LoVo (cell line): ENCODE results near the gene INHBB.
"Not testable (repeated sequence)": the region's sequence is repeated elsewhere in the genome, so short reads cannot be mapped to it uniquely, and the experiment has no call there.

Source experiments
- DNase-seq: peaks from one replicate; pipeline ENCODE4 v3.0.0-alpha.2; 2016; ENCODE audit warnings: low spot score

INHBB gene

GRCh38 chr2:120346026-120346666, at the start of gene INHBB:
INHBB (plus strand) TSS chr2:120346136; CDS start chr2:120346189, 53 bp downstream.
- no peak for DNase-seq

- no peak for DNase-seq
Measured at GRCh38 chr2:120298173-120298835, 47.6 kb upstream of the INHBB start.

- no peak for DNase-seq
Measured at GRCh38 chr2:120299004-120299403, 46.9 kb upstream of the INHBB start.

GRCh38 chr2:120299561-120299960, 46.4 kb upstream of the INHBB start:
- DNase-seq, result no peak

- no peak for DNase-seq
Measured at GRCh38 chr2:120300385-120300784, 45.6 kb upstream of the INHBB start.

- DNase-seq, result no peak
Measured at GRCh38 chr2:120301284-120301683, 44.7 kb upstream of the INHBB start.

GRCh38 chr2:120302301-120302700, 43.6 kb upstream of the INHBB start:
- no peak for DNase-seq

- DNase-seq, result no peak
Measured at GRCh38 chr2:120303177-120303576, 42.8 kb upstream of the INHBB start.

- DNase-seq, result no peak
Measured at GRCh38 chr2:120305296-120305695, 40.6 kb upstream of the INHBB start.

- no peak for DNase-seq
Measured at GRCh38 chr2:120305937-120306490, 39.9 kb upstream of the INHBB start.

GRCh38 chr2:120307482-120307881, 38.5 kb upstream of the INHBB start:
- no peak for DNase-seq

GRCh38 chr2:120308038-120308910, 37.7 kb upstream of the INHBB start:
- no peak for DNase-seq

GRCh38 chr2:120310136-120310535, 35.8 kb upstream of the INHBB start:
- DNase-seq, result no peak

- not testable (repeated sequence) for DNase-seq
Measured at GRCh38 chr2:120310841-120311240, 35.1 kb upstream of the INHBB start.

- DNase-seq, result no peak
Measured at GRCh38 chr2:120312076-120312475, 33.9 kb upstream of the INHBB start.

- peak; percentile 87 for DNase-seq
Measured at GRCh38 chr2:120312860-120313694, 32.9 kb upstream of the INHBB start.

GRCh38 chr2:120313695-120314615, 32.0 kb upstream of the INHBB start:
- DNase-seq, result no peak

GRCh38 chr2:120314690-120315366, 31.1 kb upstream of the INHBB start:
- no peak for DNase-seq

- no peak for DNase-seq
Measured at GRCh38 chr2:120315367-120316033, 30.4 kb upstream of the INHBB start.
